Erythroblast (primary cell): Measurements from ENCODE around the gene AMZ1.

ENCODE experiments used
- GATA1 ChIP-seq: IDR thresholded peaks from 2 replicates; pipeline ENCODE4 v1.6.1; 2011; ENCODE audit warnings: low read depth, mild to moderate bottlenecking, control low read depth, low read length, moderate library complexity
- POLR2A ChIP-seq: IDR thresholded peaks from 2 replicates; pipeline ENCODE4 v1.6.1; 2011; ENCODE audit warnings: mild to moderate bottlenecking, low read length

- TF ChIP-seq POLR2A (no peak), GATA1 (no peak)
These were observed 28.9 kb downstream of the AMZ1 start for GRCh38 chr7:2716906-2717292.
